Epithelial cell of proximal tubule (primary cell): ENCODE data around the gene CLNK. TPM values are rescaled to one million over a fixed set of nuclear protein-coding genes. Genes with fewer than 3 reads are reported as not detected.

Source experiments
- DNase-seq: peaks from one replicate; pipeline ENCODE4 v3.0.0-alpha.2; 2011; ENCODE audit warnings: low read depth
- H3K4me3 ChIP-seq: 2 replicates; pipeline ENCODE4 v1.5.1; 2011; ENCODE audit warnings: low read depth, mild to moderate bottlenecking, low read length
- CTCF ChIP-seq: conservative IDR thresholded peaks from 2 replicates; pipeline ENCODE4 v1.5.1; 2012; ENCODE audit warnings: low read depth, mild to moderate bottlenecking, low read length
- total RNA-seq: library from RNA; depleted of rRNA; stranded (reverse); fragments of >200 nt; gene quantifications from 2 replicates; pipeline ENCODE4 v1.2.3, GENCODE V29; 2015

Gene CLNK
- total RNA-seq, 1 donor from 2014 or later = not detected

GRCh38 chr4:10716163-10716562, 31.6 kb upstream of the CLNK start:
- H3K4me3 ChIP-seq = no peak overlapping the region
- no peak for DNase-seq
- TF ChIP-seq CTCF = no peak

- TF ChIP-seq CTCF = no peak
- no peak for DNase-seq
- H3K4me3 ChIP-seq = no peak overlapping the region
These were observed 31.1 kb upstream of the CLNK start for GRCh38 chr4:10715696-10716095.

- H3K4me3 ChIP-seq = no peak overlapping the region
- DNase-seq = no peak
- no peak for TF ChIP-seq CTCF
These were observed 30.6 kb upstream of the CLNK start for GRCh38 chr4:10715135-10715534.

- TF ChIP-seq CTCF = no peak
- H3K4me3 ChIP-seq = no peak overlapping the region
- no peak for DNase-seq
These were observed 29.0 kb upstream of the CLNK start for GRCh38 chr4:10713591-10713990.

- TF ChIP-seq CTCF = no peak
- H3K4me3 ChIP-seq = no peak overlapping the region
- no peak for DNase-seq
These were observed 21.7 kb upstream of the CLNK start for GRCh38 chr4:10706236-10706635.

- no peak overlapping the region for H3K4me3 ChIP-seq
- TF ChIP-seq CTCF = no peak
- no peak for DNase-seq
These were observed 19.9 kb upstream of the CLNK start for GRCh38 chr4:10704430-10704810.

GRCh38 chr4:10703766-10704429, 19.3 kb upstream of the CLNK start:
- no peak overlapping the region for H3K4me3 ChIP-seq
- TF ChIP-seq CTCF = no peak
- DNase-seq = no peak
